NCI-H1436 treated with DMSO at 0.1 percent for 48 hours (cell line): ENCODE results near the gene HNF1B.

Experiments used
- DNase-seq: peaks from one replicate; lab custom pipeline; 2025; lab: John Stamatoyannopoulos, UW

The HNF1B gene

GRCh38 chr17:37761961-37762360 is 17.1 kb upstream of the HNF1B start:
- no peak for DNase-seq

- DNase-seq = no peak
Measured at GRCh38 chr17:37761059-37761458, 16.2 kb upstream of the HNF1B start.

- DNase-seq = no peak
Measured at GRCh38 chr17:37759014-37759637, 14.3 kb upstream of the HNF1B start.

GRCh38 chr17:37756051-37756450 is 11.2 kb upstream of the HNF1B start:
- DNase-seq = no peak

GRCh38 chr17:37755455-37755854 is 10.6 kb upstream of the HNF1B start:
- DNase-seq = no peak

GRCh38 chr17:37754363-37754762 is 9.5 kb upstream of the HNF1B start:
- DNase-seq = no peak

GRCh38 chr17:37752482-37752881 is 7.6 kb upstream of the HNF1B start:
- DNase-seq = no peak

- DNase-seq = no peak
Measured at GRCh38 chr17:37750768-37751475, 6.1 kb upstream of the HNF1B start.

- DNase-seq = no peak
Measured at GRCh38 chr17:37750292-37750691, 5.4 kb upstream of the HNF1B start.

GRCh38 chr17:37747222-37747621 is 2.4 kb upstream of the HNF1B start:
- DNase-seq = no peak

- DNase-seq = no peak
Measured at GRCh38 chr17:37746617-37747016, 1.8 kb upstream of the HNF1B start.

- no peak for DNase-seq
Measured at GRCh38 chr17:37745801-37746426, 1.1 kb upstream of the HNF1B start.

- no peak for DNase-seq
Measured at GRCh38 chr17:37744633-37744927, 279 bp downstream of the HNF1B start.

GRCh38 chr17:37743875-37744632 is 805 bp downstream of the HNF1B start:
- DNase-seq = no peak

GRCh38 chr17:37743612-37743874 is 1.3 kb downstream of the HNF1B start:
- no peak for DNase-seq

GRCh38 chr17:37742762-37743611 is 1.9 kb downstream of the HNF1B start:
- no peak for DNase-seq

- no peak for DNase-seq
Measured at GRCh38 chr17:37742116-37742761, 2.6 kb downstream of the HNF1B start.

- DNase-seq = no peak
Measured at GRCh38 chr17:37741341-37742115, 3.3 kb downstream of the HNF1B start.

GRCh38 chr17:37740915-37741314 is 3.9 kb downstream of the HNF1B start:
- no peak for DNase-seq

GRCh38 chr17:37737971-37738370 is 6.9 kb downstream of the HNF1B start:
- DNase-seq = no peak

- DNase-seq = no peak
Measured at GRCh38 chr17:37737081-37737480, 7.8 kb downstream of the HNF1B start.
